H9 (cell line): ENCODE measurements around the gene DNER. TPM values are rescaled to one million over a fixed set of nuclear protein-coding genes. Genes with fewer than 3 reads are reported as not detected.

ENCODE experiments used
- DNase-seq: peaks from one replicate; pipeline ENCODE4 v3.0.0-alpha.2; 2017
- H2AFZ ChIP-seq: one replicate; pipeline ENCODE4 v1.6.1; 2013; ENCODE audit warnings: mild to moderate bottlenecking, low read length, control low read depth, moderate library complexity
- H2AK5ac ChIP-seq: 2 replicates; pipeline ENCODE4 v1.6.1; 2013; ENCODE audit warnings: low read length, control low read depth, mixed read lengths; ENCODE audit not compliant: insufficient read length
- H2BK120ac ChIP-seq: one replicate; pipeline ENCODE4 v1.6.1; 2013; ENCODE audit warnings: low read depth, mild to moderate bottlenecking, low read length, control low read depth, inconsistent platforms; ENCODE audit not compliant: poor library complexity, severe bottlenecking
- H2BK12ac ChIP-seq: 2 replicates; pipeline ENCODE4 v1.6.1; 2013; ENCODE audit warnings: low read length, control low read depth, mixed read lengths, low read depth; ENCODE audit not compliant: insufficient read length
- H2BK15ac ChIP-seq: 2 replicates; pipeline ENCODE4 v1.6.1; 2013; ENCODE audit warnings: low read depth, low read length, control low read depth
- H2BK20ac ChIP-seq: one replicate; pipeline ENCODE4 v1.6.1; 2013; ENCODE audit warnings: low read depth, mild to moderate bottlenecking, low read length, control low read depth, inconsistent platforms; ENCODE audit not compliant: poor library complexity, severe bottlenecking
- H2BK5ac ChIP-seq: 2 replicates; pipeline ENCODE4 v1.6.1; 2013; ENCODE audit warnings: low read length, control low read depth, mixed read lengths; ENCODE audit not compliant: insufficient read length
- H3K14ac ChIP-seq: 2 replicates; pipeline ENCODE4 v1.6.1; 2013; ENCODE audit warnings: low read length, control low read depth; ENCODE audit not compliant: insufficient read depth
- H3K18ac ChIP-seq: 2 replicates; pipeline ENCODE4 v1.6.1; 2013; ENCODE audit warnings: low read depth, mild to moderate bottlenecking, mixed read lengths, low read length, control low read depth; ENCODE audit not compliant: insufficient read length
- H3K23ac ChIP-seq: 2 replicates; pipeline ENCODE4 v1.6.1; 2013; ENCODE audit warnings: low read length, control low read depth, mixed read lengths, low read depth; ENCODE audit not compliant: insufficient read length
- H3K23me2 ChIP-seq: 2 replicates; pipeline ENCODE4 v1.6.1; 2013; ENCODE audit warnings: low read depth, mild to moderate bottlenecking, mixed read lengths, low read length, control low read depth; ENCODE audit not compliant: insufficient read length, poor library complexity, severe bottlenecking
- H3K27ac ChIP-seq: 2 replicates; pipeline ENCODE4 v1.5.1; 2013; ENCODE audit warnings: low read length, control low read depth, mixed read lengths, low read depth; ENCODE audit not compliant: insufficient read length
- H3K27me3 ChIP-seq: 2 replicates; pipeline ENCODE4 v1.6.1; 2013; ENCODE audit warnings: low read length, control low read depth, inconsistent platforms; ENCODE audit not compliant: insufficient read depth
- H3K4ac ChIP-seq: 2 replicates; pipeline ENCODE4 v1.6.1; 2013; ENCODE audit warnings: low read depth, mild to moderate bottlenecking, control low read depth, inconsistent platforms, low read length, moderate library complexity
- H3K4me1 ChIP-seq: 2 replicates; pipeline ENCODE4 v1.6.1; 2013; ENCODE audit warnings: low read length, control low read depth, inconsistent platforms; ENCODE audit not compliant: insufficient read depth
- H3K4me2 ChIP-seq: 2 replicates; pipeline ENCODE4 v1.6.1; 2013; ENCODE audit warnings: low read length, control low read depth, mixed read lengths; ENCODE audit not compliant: insufficient read length, insufficient read depth
- H3K56ac ChIP-seq: 2 replicates; pipeline ENCODE4 v1.6.1; 2013; ENCODE audit warnings: low read depth, mild to moderate bottlenecking, mixed read lengths, low read length, control low read depth; ENCODE audit not compliant: insufficient read length
- H3K79me1 ChIP-seq: 2 replicates; pipeline ENCODE4 v1.6.1; 2013; ENCODE audit warnings: low read depth, mild to moderate bottlenecking, moderate library complexity, low read length, control low read depth, inconsistent platforms; ENCODE audit not compliant: insufficient read depth, poor library complexity, severe bottlenecking
- H3K79me2 ChIP-seq: 2 replicates; pipeline ENCODE4 v1.6.1; 2013; ENCODE audit warnings: low read length, control low read depth, inconsistent platforms; ENCODE audit not compliant: insufficient read depth
- H3K9ac ChIP-seq: 2 replicates; pipeline ENCODE4 v1.6.1; 2013; ENCODE audit warnings: low read length, control low read depth, mixed read lengths; ENCODE audit not compliant: insufficient read length; ENCODE audit errors: extremely low read depth
- H3K9me3 ChIP-seq: one replicate; pipeline ENCODE4 v1.6.1; 2013; ENCODE audit warnings: low read depth, low read length, inconsistent platforms; ENCODE audit not compliant: control insufficient read depth
- H3T11ph ChIP-seq: one replicate; pipeline ENCODE4 v1.6.1; 2013; ENCODE audit warnings: mild to moderate bottlenecking, low read length, control low read depth, inconsistent platforms
- H4K20me1 ChIP-seq: one replicate; pipeline ENCODE4 v1.6.1; 2013; ENCODE audit not compliant: control insufficient read depth, insufficient read length, insufficient read depth
- H4K5ac ChIP-seq: 2 replicates; pipeline ENCODE4 v1.6.1; 2013; ENCODE audit warnings: low read depth, mild to moderate bottlenecking, mixed read lengths, low read length, control low read depth; ENCODE audit not compliant: insufficient read length
- H4K8ac ChIP-seq: replicated peaks from 2 replicates; pipeline ENCODE4 v1.6.1; 2013; ENCODE audit warnings: low read length, control low read depth, mixed read lengths, low read depth; ENCODE audit not compliant: insufficient read length
- H4K91ac ChIP-seq: 2 replicates; pipeline ENCODE4 v1.6.1; 2013; ENCODE audit warnings: low read depth, mild to moderate bottlenecking, moderate library complexity, mixed read lengths, low read length, control low read depth; ENCODE audit not compliant: insufficient read length
- H3K27ac Mint-ChIP-seq, 3 experiments: 2 replicates in 2 of 3; 3 replicates in 1 of 3; pipeline ENCODE4 v1.8.0; 2020 to 2021; ENCODE audit warnings: mixed read lengths in 3 of 3, mild to moderate bottlenecking in 1 of 3, moderate library complexity in 1 of 3
- H3K27me3 Mint-ChIP-seq: 2 replicates; pipeline ENCODE4 v1.8.0; 2021; ENCODE audit warnings: low read depth, mild to moderate bottlenecking, moderate library complexity, mixed read lengths
- H3K36me3 Mint-ChIP-seq, 3 experiments: 2 replicates in 2 of 3; 3 replicates in 1 of 3; pipeline ENCODE4 v1.8.0; 2020 to 2021; ENCODE audit warnings: low read depth in 3 of 3, mixed read lengths in 3 of 3; ENCODE audit not compliant: insufficient read depth in 1 of 3
- H3K4me1 Mint-ChIP-seq, 2 experiments: 2 replicates each; pipeline ENCODE4 v1.8.0; 2020; ENCODE audit warnings: mixed read lengths in 2 of 2
- H3K4me3 Mint-ChIP-seq, 2 experiments: 2 replicates in 1 of 2; 3 replicates in 1 of 2; pipeline ENCODE4 v1.8.0; 2020 to 2021; ENCODE audit warnings: mild to moderate bottlenecking in 2 of 2, mixed read lengths in 2 of 2, moderate library complexity in 1 of 2
- H3K9me3 Mint-ChIP-seq, 2 experiments: 2 replicates in 1 of 2; 3 replicates in 1 of 2; pipeline ENCODE4 v1.8.0; 2020; ENCODE audit warnings: mild to moderate bottlenecking in 2 of 2, mixed read lengths in 2 of 2, moderate library complexity in 1 of 2
- CTCF ChIP-seq: fragments of 200-600 bp; sonication (generic); conservative IDR thresholded peaks from 3 replicates; pipeline ENCODE4 v1.8.0; 2021; ENCODE audit warnings: antibody characterized with exemption, mild to moderate bottlenecking
- WGBS: extraction: QIAGEN DNeasy Blood & Tissue Kit; methylation state at CpG from one replicate; pipeline ENCODE4 v1.1.7; 2013; ENCODE audit warnings: missing lambda C conversion rate, low lambda C conversion rate, mixed read lengths; ENCODE audit not compliant: insufficient read length; ENCODE audit errors: extremely low coverage; 5-methylcytosine and 5-hydroxymethylcytosine counted together
- total RNA-seq: library from RNA; stranded (reverse); gene quantifications from 2 replicates; pipeline ENCODE4 v1.2.1, GENCODE V29; 2021

Gene DNER
- total RNA-seq, 1 experiment from 2014 or later = 1.0 TPM

GRCh38 chr2:229501051-229501794 is 213.1 kb downstream of the DNER start:
- no peak overlapping the region for H3K4me2 ChIP-seq
- no peaks in the 10 kb centered on the region for H3K79me1 ChIP-seq
- no peak overlapping the region for H4K91ac ChIP-seq
- Mint-ChIP-seq H3K9me3 (peaks cover 11 to 12% of the 10 kb centered on the region in 2 experiments; a peak in 3 of 5 replicates), H3K4me1 (peaks cover 16 to 25% of the 10 kb centered on the region in 2 experiments), H3K4me3 (no peak overlapping the region), H3K27me3 (peaks cover 1% of the 10 kb centered on the region; the same call in 1 of the 2 replicates), H3K36me3 (peaks cover 2 to 16% (median 3%) of the 10 kb centered on the region in 3 experiments; a peak in 5 of 7 replicates), H3K27ac (no peak overlapping the region)
- no peak overlapping the region for H4K8ac ChIP-seq
- H3K14ac ChIP-seq = no peak overlapping the region
- no peak overlapping the region for H2BK12ac ChIP-seq
- H3K79me2 ChIP-seq = no peaks in the 10 kb centered on the region
- no peak overlapping the region for H2AFZ ChIP-seq
- H2BK20ac ChIP-seq = no peak overlapping the region
- H3K4ac ChIP-seq = no peak overlapping the region
- H2BK15ac ChIP-seq = no peak overlapping the region
- H3K56ac ChIP-seq = no peak overlapping the region
- no peak overlapping the region for H3K27ac ChIP-seq
- no peak overlapping the region for H3T11ph ChIP-seq
- no peak overlapping the region for H3K18ac ChIP-seq
- H3K9me3 ChIP-seq = no peaks in the 10 kb centered on the region
- WGBS = no CpG with 5 or more reads among the region's 2 CpGs
- no peak for DNase-seq
- no peak overlapping the region for H3K9ac ChIP-seq
- no peaks in the 10 kb centered on the region for H3K27me3 ChIP-seq
- TF ChIP-seq CTCF = no peak
- H2BK5ac ChIP-seq = no peak overlapping the region
- H4K20me1 ChIP-seq = no peaks in the 10 kb centered on the region
- no peak overlapping the region for H3K23ac ChIP-seq
- no peak overlapping the region for H2BK120ac ChIP-seq
- H2AK5ac ChIP-seq = no peak overlapping the region
- H3K4me1 ChIP-seq = no peaks in the 10 kb centered on the region; the same call in 1 of the 2 replicates
- H4K5ac ChIP-seq = no peak overlapping the region
- H3K23me2 ChIP-seq = no peaks in the 10 kb centered on the region
